H9 (cell line): ENCODE measurements around the gene DNAJC15. TPM values are rescaled to one million over a fixed set of nuclear protein-coding genes. Genes with fewer than 3 reads are reported as not detected.

Source experiments
- DNase-seq: peaks from one replicate; pipeline ENCODE4 v3.0.0-alpha.2; 2017
- H2AFZ ChIP-seq: one replicate; pipeline ENCODE4 v1.6.1; 2013; ENCODE audit warnings: mild to moderate bottlenecking, low read length, control low read depth, moderate library complexity
- H2AK5ac ChIP-seq: 2 replicates; pipeline ENCODE4 v1.6.1; 2013; ENCODE audit warnings: low read length, control low read depth, mixed read lengths; ENCODE audit not compliant: insufficient read length
- H2BK120ac ChIP-seq: one replicate; pipeline ENCODE4 v1.6.1; 2013; ENCODE audit warnings: low read depth, mild to moderate bottlenecking, low read length, control low read depth, inconsistent platforms; ENCODE audit not compliant: poor library complexity, severe bottlenecking
- H2BK12ac ChIP-seq: 2 replicates; pipeline ENCODE4 v1.6.1; 2013; ENCODE audit warnings: low read length, control low read depth, mixed read lengths, low read depth; ENCODE audit not compliant: insufficient read length
- H2BK15ac ChIP-seq: 2 replicates; pipeline ENCODE4 v1.6.1; 2013; ENCODE audit warnings: low read depth, low read length, control low read depth
- H2BK20ac ChIP-seq: one replicate; pipeline ENCODE4 v1.6.1; 2013; ENCODE audit warnings: low read depth, mild to moderate bottlenecking, low read length, control low read depth, inconsistent platforms; ENCODE audit not compliant: poor library complexity, severe bottlenecking
- H2BK5ac ChIP-seq: 2 replicates; pipeline ENCODE4 v1.6.1; 2013; ENCODE audit warnings: low read length, control low read depth, mixed read lengths; ENCODE audit not compliant: insufficient read length
- H3K14ac ChIP-seq: 2 replicates; pipeline ENCODE4 v1.6.1; 2013; ENCODE audit warnings: low read length, control low read depth; ENCODE audit not compliant: insufficient read depth
- H3K18ac ChIP-seq: 2 replicates; pipeline ENCODE4 v1.6.1; 2013; ENCODE audit warnings: low read depth, mild to moderate bottlenecking, mixed read lengths, low read length, control low read depth; ENCODE audit not compliant: insufficient read length
- H3K23ac ChIP-seq: 2 replicates; pipeline ENCODE4 v1.6.1; 2013; ENCODE audit warnings: low read length, control low read depth, mixed read lengths, low read depth; ENCODE audit not compliant: insufficient read length
- H3K23me2 ChIP-seq: 2 replicates; pipeline ENCODE4 v1.6.1; 2013; ENCODE audit warnings: low read depth, mild to moderate bottlenecking, mixed read lengths, low read length, control low read depth; ENCODE audit not compliant: insufficient read length, poor library complexity, severe bottlenecking
- H3K27ac ChIP-seq: 2 replicates; pipeline ENCODE4 v1.5.1; 2013; ENCODE audit warnings: low read length, control low read depth, mixed read lengths, low read depth; ENCODE audit not compliant: insufficient read length
- H3K27me3 ChIP-seq: 2 replicates; pipeline ENCODE4 v1.6.1; 2013; ENCODE audit warnings: low read length, control low read depth, inconsistent platforms; ENCODE audit not compliant: insufficient read depth
- H3K4ac ChIP-seq: 2 replicates; pipeline ENCODE4 v1.6.1; 2013; ENCODE audit warnings: low read depth, mild to moderate bottlenecking, control low read depth, inconsistent platforms, low read length, moderate library complexity
- H3K4me1 ChIP-seq: 2 replicates; pipeline ENCODE4 v1.6.1; 2013; ENCODE audit warnings: low read length, control low read depth, inconsistent platforms; ENCODE audit not compliant: insufficient read depth
- H3K4me2 ChIP-seq: 2 replicates; pipeline ENCODE4 v1.6.1; 2013; ENCODE audit warnings: low read length, control low read depth, mixed read lengths; ENCODE audit not compliant: insufficient read length, insufficient read depth
- H3K56ac ChIP-seq: 2 replicates; pipeline ENCODE4 v1.6.1; 2013; ENCODE audit warnings: low read depth, mild to moderate bottlenecking, mixed read lengths, low read length, control low read depth; ENCODE audit not compliant: insufficient read length
- H3K79me1 ChIP-seq: 2 replicates; pipeline ENCODE4 v1.6.1; 2013; ENCODE audit warnings: low read depth, mild to moderate bottlenecking, moderate library complexity, low read length, control low read depth, inconsistent platforms; ENCODE audit not compliant: insufficient read depth, poor library complexity, severe bottlenecking
- H3K79me2 ChIP-seq: 2 replicates; pipeline ENCODE4 v1.6.1; 2013; ENCODE audit warnings: low read length, control low read depth, inconsistent platforms; ENCODE audit not compliant: insufficient read depth
- H3K9ac ChIP-seq: 2 replicates; pipeline ENCODE4 v1.6.1; 2013; ENCODE audit warnings: low read length, control low read depth, mixed read lengths; ENCODE audit not compliant: insufficient read length; ENCODE audit errors: extremely low read depth
- H3K9me3 ChIP-seq: one replicate; pipeline ENCODE4 v1.6.1; 2013; ENCODE audit warnings: low read depth, low read length, inconsistent platforms; ENCODE audit not compliant: control insufficient read depth
- H3T11ph ChIP-seq: one replicate; pipeline ENCODE4 v1.6.1; 2013; ENCODE audit warnings: mild to moderate bottlenecking, low read length, control low read depth, inconsistent platforms
- H4K20me1 ChIP-seq: one replicate; pipeline ENCODE4 v1.6.1; 2013; ENCODE audit not compliant: control insufficient read depth, insufficient read length, insufficient read depth
- H4K5ac ChIP-seq: 2 replicates; pipeline ENCODE4 v1.6.1; 2013; ENCODE audit warnings: low read depth, mild to moderate bottlenecking, mixed read lengths, low read length, control low read depth; ENCODE audit not compliant: insufficient read length
- H4K8ac ChIP-seq: replicated peaks from 2 replicates; pipeline ENCODE4 v1.6.1; 2013; ENCODE audit warnings: low read length, control low read depth, mixed read lengths, low read depth; ENCODE audit not compliant: insufficient read length
- H4K91ac ChIP-seq: 2 replicates; pipeline ENCODE4 v1.6.1; 2013; ENCODE audit warnings: low read depth, mild to moderate bottlenecking, moderate library complexity, mixed read lengths, low read length, control low read depth; ENCODE audit not compliant: insufficient read length
- H3K27ac Mint-ChIP-seq, 3 experiments: 2 replicates in 2 of 3; 3 replicates in 1 of 3; pipeline ENCODE4 v1.8.0; 2020 to 2021; ENCODE audit warnings: mixed read lengths in 3 of 3, mild to moderate bottlenecking in 1 of 3, moderate library complexity in 1 of 3
- H3K27me3 Mint-ChIP-seq: 2 replicates; pipeline ENCODE4 v1.8.0; 2021; ENCODE audit warnings: low read depth, mild to moderate bottlenecking, moderate library complexity, mixed read lengths
- H3K36me3 Mint-ChIP-seq, 3 experiments: 2 replicates in 2 of 3; 3 replicates in 1 of 3; pipeline ENCODE4 v1.8.0; 2020 to 2021; ENCODE audit warnings: low read depth in 3 of 3, mixed read lengths in 3 of 3; ENCODE audit not compliant: insufficient read depth in 1 of 3
- H3K4me1 Mint-ChIP-seq, 2 experiments: 2 replicates each; pipeline ENCODE4 v1.8.0; 2020; ENCODE audit warnings: mixed read lengths in 2 of 2
- H3K4me3 Mint-ChIP-seq, 2 experiments: 2 replicates in 1 of 2; 3 replicates in 1 of 2; pipeline ENCODE4 v1.8.0; 2020 to 2021; ENCODE audit warnings: mild to moderate bottlenecking in 2 of 2, mixed read lengths in 2 of 2, moderate library complexity in 1 of 2
- H3K9me3 Mint-ChIP-seq, 2 experiments: 2 replicates in 1 of 2; 3 replicates in 1 of 2; pipeline ENCODE4 v1.8.0; 2020; ENCODE audit warnings: mild to moderate bottlenecking in 2 of 2, mixed read lengths in 2 of 2, moderate library complexity in 1 of 2
- total RNA-seq: library from RNA; stranded (reverse); gene quantifications from 2 replicates; pipeline ENCODE4 v1.2.1, GENCODE V29; 2021
- TF ChIP-seq, protein P1 (sequence below): fragments of 200-600 bp; sonication (generic); conservative IDR thresholded peaks from 3 replicates; pipeline ENCODE4 v1.8.0; 2021; ENCODE audit warnings: antibody characterized with exemption, mild to moderate bottlenecking

DNAJC15 gene
- total RNA-seq, 1 experiment from 2014 or later, result 13.4 TPM

DNA sequence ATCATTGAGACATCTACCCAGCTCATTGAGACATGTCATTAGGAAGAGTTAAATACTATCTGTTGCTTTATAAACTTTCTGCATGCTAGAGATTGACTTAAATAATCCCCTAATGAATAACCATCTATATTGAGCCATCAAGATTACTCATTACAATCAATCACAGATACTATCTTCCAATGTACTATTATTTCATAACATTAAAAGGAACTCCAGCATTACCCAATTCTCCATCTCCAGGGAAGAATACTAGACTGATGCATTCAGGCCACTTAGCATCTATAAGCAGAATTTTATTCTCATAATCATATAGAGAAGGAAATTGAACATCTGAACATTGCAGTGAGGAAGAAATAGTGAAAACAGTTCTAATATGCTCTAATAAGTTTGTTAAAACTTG is 39.4 kb upstream of the DNAJC15 start:
- Histone ChIP-seq H2BK12ac (no peak overlapping the region), H2BK20ac (no peak overlapping the region), H3K4ac (no peak overlapping the region), H3K27ac (no peak overlapping the region), H3K18ac (no peak overlapping the region), H3K23me2 (no peaks in the 10 kb centered on the region), H2AFZ (no peak overlapping the region), H3K9ac (no peak overlapping the region), H3K79me2 (no peaks in the 10 kb centered on the region), H2BK120ac (no peak overlapping the region), H3T11ph (no peak overlapping the region), H3K27me3 (no peaks in the 10 kb centered on the region), H2BK15ac (no peak overlapping the region), H3K14ac (no peak overlapping the region), H2BK5ac (no peak overlapping the region), H3K4me2 (no peak overlapping the region), H4K8ac (no peak overlapping the region), H3K9me3 (no peaks in the 10 kb centered on the region), H4K91ac (no peak overlapping the region), H4K5ac (no peak overlapping the region), H2AK5ac (no peak overlapping the region), H3K79me1 (no peaks in the 10 kb centered on the region), H3K4me1 (peaks cover 3% of the 10 kb centered on the region; the same call in 1 of the 2 replicates), H3K56ac (no peak overlapping the region), H3K23ac (no peak overlapping the region), H4K20me1 (no peaks in the 10 kb centered on the region)
- H3K36me3 Mint-ChIP-seq, result 0 out of 7 replicates have a peak, but pooled peaks cover 0 to 2% (median 0%) of the 10 kb centered on the region in 3 experiments
- peaks cover 29 to 36% of the 10 kb centered on the region in 2 experiments for H3K4me1 Mint-ChIP-seq
- H3K9me3 Mint-ChIP-seq, result no peaks in the 10 kb centered on the region
- TF ChIP-seq, protein P1, sequence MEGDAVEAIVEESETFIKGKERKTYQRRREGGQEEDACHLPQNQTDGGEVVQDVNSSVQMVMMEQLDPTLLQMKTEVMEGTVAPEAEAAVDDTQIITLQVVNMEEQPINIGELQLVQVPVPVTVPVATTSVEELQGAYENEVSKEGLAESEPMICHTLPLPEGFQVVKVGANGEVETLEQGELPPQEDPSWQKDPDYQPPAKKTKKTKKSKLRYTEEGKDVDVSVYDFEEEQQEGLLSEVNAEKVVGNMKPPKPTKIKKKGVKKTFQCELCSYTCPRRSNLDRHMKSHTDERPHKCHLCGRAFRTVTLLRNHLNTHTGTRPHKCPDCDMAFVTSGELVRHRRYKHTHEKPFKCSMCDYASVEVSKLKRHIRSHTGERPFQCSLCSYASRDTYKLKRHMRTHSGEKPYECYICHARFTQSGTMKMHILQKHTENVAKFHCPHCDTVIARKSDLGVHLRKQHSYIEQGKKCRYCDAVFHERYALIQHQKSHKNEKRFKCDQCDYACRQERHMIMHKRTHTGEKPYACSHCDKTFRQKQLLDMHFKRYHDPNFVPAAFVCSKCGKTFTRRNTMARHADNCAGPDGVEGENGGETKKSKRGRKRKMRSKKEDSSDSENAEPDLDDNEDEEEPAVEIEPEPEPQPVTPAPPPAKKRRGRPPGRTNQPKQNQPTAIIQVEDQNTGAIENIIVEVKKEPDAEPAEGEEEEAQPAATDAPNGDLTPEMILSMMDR, result no peak
- no peaks in the 10 kb centered on the region for H3K27me3 Mint-ChIP-seq
- DNase-seq, result no peak
- no peak overlapping the region for H3K4me3 Mint-ChIP-seq
- H3K27ac Mint-ChIP-seq, result no peak overlapping the region
